Transverse colon (tissue), 4 donors: Measurements from ENCODE around the gene PAQR5. TPM values are rescaled to one million over a fixed set of nuclear protein-coding genes. Genes with fewer than 3 reads are reported as not detected.

Experiments
- DNase-seq: peaks from one replicate; pipeline ENCODE4 v3.0.0-alpha.2; 2019
- H3K27ac ChIP-seq, 4 donors: fragments of 200-600 bp; sonication (generic); 2 replicates each; pipeline ENCODE4 v1.5.1; 2016 to 2018; ENCODE audit warnings: inconsistent platforms in 4 of 4
- H3K27me3 ChIP-seq: fragments of 200-600 bp; sonication (generic); 2 replicates; pipeline ENCODE4 v1.5.1; 2017; ENCODE audit warnings: inconsistent platforms
- H3K36me3 ChIP-seq, 4 donors: fragments of 200-600 bp; sonication (generic); 2 replicates each; pipeline ENCODE4 v1.5.1; 2017 to 2019; ENCODE audit warnings: inconsistent platforms in 4 of 4
- H3K4me1 ChIP-seq, 4 donors: fragments of 200-600 bp; sonication (generic); 2 replicates each; pipeline ENCODE4 v1.5.1; 2017 to 2020; ENCODE audit warnings: inconsistent platforms in 4 of 4
- H3K4me3 ChIP-seq, 4 donors: fragments of 200-600 bp; sonication (generic); 1 replicate in 1 of 4; 2 replicates in 3 of 4; pipeline versions ENCODE4 v1.5.1 to v1.6.1; 2017 to 2019; ENCODE audit warnings: inconsistent platforms in 4 of 4
- H3K9me3 ChIP-seq, 2 donors: fragments of 200-600 bp; sonication (generic); 2 replicates each; pipeline ENCODE4 v1.5.1; 2017 to 2019; ENCODE audit warnings: inconsistent platforms in 2 of 2
- EP300 ChIP-seq: sonication (generic); formaldehyde crosslinking; IDR thresholded peaks from one replicate; pipeline ENCODE4 v1.6.1; 2017; ENCODE audit warnings: antibody characterized with exemption, low read depth
- POLR2A ChIP-seq: fragments of 450-650 bp; IDR thresholded peaks from one replicate; pipeline ENCODE4 v1.6.1; 2016; ENCODE audit warnings: antibody characterized with exemption, mild to moderate bottlenecking, moderate library complexity
- POLR2AphosphoS5 ChIP-seq, 3 donors: sonication (generic); formaldehyde crosslinking; IDR thresholded peaks; one replicate each; pipeline ENCODE4 v1.6.1; 2016; ENCODE audit warnings: antibody characterized with exemption in 3 of 3
- WGBS, 2 donors: methylation state at CpG; one replicate each; pipeline ENCODE4 v1.1.5; 2018; ENCODE audit warnings: low coverage in 1 of 2; 5-methylcytosine and 5-hydroxymethylcytosine counted together
- in situ Hi-C, 4 donors: fragments of 200-750 bp; cut with MboI; loops; one replicate each; pipeline versions ENCODE4 v1.15.0 to v1.15.1; 2017; ENCODE audit warnings: low sequenced_read_pairs in 3 of 4, low pct_ligation_motif_present in 1 of 4, low pct_unique_long_range_greater_than_20kb in 1 of 4
- intact Hi-C: fragments of 100-400 bp; cut with DNase I; formaldehyde crosslinking; loops from one replicate; pipeline ENCODE4 v1.15.1; 2023; ENCODE audit warnings: low total_unique reads
- total RNA-seq, 4 donors: library from RNA; depleted of rRNA; stranded (reverse); fragments of >200 nt; gene quantifications; one replicate each; pipeline ENCODE4 v1.1.0, GENCODE V29; 2016
- TF ChIP-seq, protein P1 (sequence below), 5 experiments: fragments of 200-600 bp in 3 of 5; fragments of 450-650 bp in 2 of 5; sonication (generic) in 3 of 5; IDR thresholded peaks; 1 replicate in 2 of 5; 2 replicates in 3 of 5; pipeline ENCODE4 v1.5.1; 2016 to 2017; ENCODE audit warnings: antibody characterized with exemption in 5 of 5, inconsistent platforms in 3 of 5, mild to moderate bottlenecking in 2 of 5, moderate library complexity in 1 of 5

Gene PAQR5
- total RNA-seq, 4 donors from 2014 or later: 21.1 to 80.0 (median 48.9) TPM

DNA sequence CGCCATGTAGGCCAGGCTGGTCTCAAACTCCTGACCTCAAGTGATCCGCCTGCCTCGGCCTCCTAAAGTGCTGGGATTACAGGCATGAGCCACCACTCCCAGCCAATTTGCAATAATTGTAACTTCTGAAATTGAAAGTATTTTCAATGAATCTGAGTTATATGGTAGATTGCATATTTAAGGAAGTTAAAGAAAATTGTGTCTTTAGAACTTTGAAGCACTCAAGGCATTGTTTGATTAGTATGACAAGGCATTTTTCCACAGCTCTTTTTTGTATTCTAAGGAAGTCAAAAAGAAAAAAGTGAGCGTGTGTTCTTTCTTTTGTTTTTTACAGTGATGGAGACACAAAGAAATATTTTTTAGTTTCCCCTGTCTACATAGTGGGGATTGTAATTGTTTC lies 138.2 kb downstream of the PAQR5 start:
- 80 to 93% methylated on average over 2 to 4 of the region's 4 CpGs for WGBS, 2 donors
- no peak overlapping the region for H3K27ac ChIP-seq
- in situ Hi-C loops: no loop called here

GRCh38 chr15:69439623-69440022 lies 140.9 kb downstream of the PAQR5 start:
- WGBS, 2 donors: 84 to 91% methylated on average over 4 of the region's 4 CpGs
- Histone ChIP-seq H3K4me3 (no peak overlapping the region), H3K27me3 (no peaks in the 10 kb centered on the region), H3K27ac (no peak overlapping the region), H3K4me1 (no peaks in the 10 kb centered on the region), H3K36me3 (peaks cover 0 to 5% (median 0%) of the 10 kb centered on the region in 4 donors), H3K9me3 (no peaks in the 10 kb centered on the region)
- TF ChIP-seq POLR2AphosphoS5 (IDR thresholded peaks at IDR 0.05) (no peak), POLR2A (no peak), EP300 (no peak)
- TF ChIP-seq, protein P1, sequence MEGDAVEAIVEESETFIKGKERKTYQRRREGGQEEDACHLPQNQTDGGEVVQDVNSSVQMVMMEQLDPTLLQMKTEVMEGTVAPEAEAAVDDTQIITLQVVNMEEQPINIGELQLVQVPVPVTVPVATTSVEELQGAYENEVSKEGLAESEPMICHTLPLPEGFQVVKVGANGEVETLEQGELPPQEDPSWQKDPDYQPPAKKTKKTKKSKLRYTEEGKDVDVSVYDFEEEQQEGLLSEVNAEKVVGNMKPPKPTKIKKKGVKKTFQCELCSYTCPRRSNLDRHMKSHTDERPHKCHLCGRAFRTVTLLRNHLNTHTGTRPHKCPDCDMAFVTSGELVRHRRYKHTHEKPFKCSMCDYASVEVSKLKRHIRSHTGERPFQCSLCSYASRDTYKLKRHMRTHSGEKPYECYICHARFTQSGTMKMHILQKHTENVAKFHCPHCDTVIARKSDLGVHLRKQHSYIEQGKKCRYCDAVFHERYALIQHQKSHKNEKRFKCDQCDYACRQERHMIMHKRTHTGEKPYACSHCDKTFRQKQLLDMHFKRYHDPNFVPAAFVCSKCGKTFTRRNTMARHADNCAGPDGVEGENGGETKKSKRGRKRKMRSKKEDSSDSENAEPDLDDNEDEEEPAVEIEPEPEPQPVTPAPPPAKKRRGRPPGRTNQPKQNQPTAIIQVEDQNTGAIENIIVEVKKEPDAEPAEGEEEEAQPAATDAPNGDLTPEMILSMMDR (IDR thresholded peaks at IDR 0.05): no peak
- no peak for DNase-seq
- in situ Hi-C loops: no loop called here
- intact Hi-C loops: no loop called here

More for the DNA sequence above, 138.2 kb downstream of the PAQR5 start:
- Histone ChIP-seq H3K27me3 (no peaks in the 10 kb centered on the region), H3K36me3 (peaks cover 0 to 5% (median 0%) of the 10 kb centered on the region in 4 donors), H3K9me3 (no peaks in the 10 kb centered on the region), H3K4me3 (no peak overlapping the region), H3K4me1 (no peaks in the 10 kb centered on the region)
- DNase-seq: no peak
- intact Hi-C loops: no loop called here
- TF ChIP-seq POLR2AphosphoS5 (IDR thresholded peaks at IDR 0.05): no peak
- no peak for TF ChIP-seq POLR2A
- no peak for TF ChIP-seq EP300
- TF ChIP-seq, protein P1 (IDR thresholded peaks at IDR 0.05): no peak

DNA sequence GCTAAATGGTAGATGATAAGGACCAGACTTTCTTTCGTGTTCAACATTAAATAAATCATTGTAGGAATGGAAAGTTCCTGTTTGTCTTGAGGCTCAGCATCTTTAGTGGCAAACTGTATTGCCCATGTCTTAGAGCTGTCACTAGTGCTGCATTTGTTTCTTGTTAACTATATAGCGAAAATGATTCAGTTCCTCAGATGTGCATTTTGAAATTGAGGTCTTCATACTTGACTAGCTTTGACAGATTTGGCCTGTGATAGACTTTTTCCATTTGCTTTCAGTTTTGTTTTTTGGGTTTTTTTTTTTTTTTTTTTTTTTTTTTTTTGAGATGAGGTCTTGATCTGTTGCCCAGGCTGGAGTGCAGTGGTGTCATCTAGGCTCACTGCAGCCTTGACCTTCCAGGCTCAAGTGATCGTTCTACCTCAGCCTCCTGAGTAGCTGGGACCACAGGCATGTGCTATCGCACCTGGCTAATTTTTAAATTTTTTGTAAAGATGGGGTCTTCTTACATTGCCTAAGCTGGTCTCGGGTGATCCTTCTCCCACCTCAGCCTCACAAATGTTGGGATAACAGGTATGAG lies 144.4 kb downstream of the PAQR5 start:
- intact Hi-C loops (no loop called here), in situ Hi-C loops (no loop called here)
- WGBS, 2 donors: 40 to 74% methylated on average over 2 to 5 of the region's 5 CpGs
- no peaks in the 10 kb centered on the region for H3K27me3 ChIP-seq
- H3K4me3 ChIP-seq: no peak overlapping the region
- H3K36me3 ChIP-seq: no peaks in the 10 kb centered on the region
- DNase-seq: no peak
- TF ChIP-seq POLR2AphosphoS5 (IDR thresholded peaks at IDR 0.05) (no peak), EP300 (no peak)
- TF ChIP-seq, protein P1 (IDR thresholded peaks at IDR 0.05): no peak
- no peaks in the 10 kb centered on the region for H3K9me3 ChIP-seq
- H3K27ac ChIP-seq: no peak overlapping the region
- H3K4me1 ChIP-seq: no peaks in the 10 kb centered on the region

GRCh38 chr15:69444686-69445085 lies 146.0 kb downstream of the PAQR5 start:
- H3K36me3 ChIP-seq: no peaks in the 10 kb centered on the region
- no peaks in the 10 kb centered on the region for H3K9me3 ChIP-seq
- in situ Hi-C loops: no loop called here
- TF ChIP-seq POLR2AphosphoS5 (IDR thresholded peaks at IDR 0.05) (no peak), POLR2A (no peak), EP300 (no peak)
- TF ChIP-seq, protein P1 (IDR thresholded peaks at IDR 0.05): no peak
- H3K4me3 ChIP-seq: no peak overlapping the region
- H3K4me1 ChIP-seq: no peaks in the 10 kb centered on the region
- H3K27me3 ChIP-seq: no peaks in the 10 kb centered on the region
- intact Hi-C loops: no loop called here
- 95 to 97% methylated on average over 7 of the region's 7 CpGs for WGBS, 2 donors
- no peak for DNase-seq
- H3K27ac ChIP-seq: no peak overlapping the region
